ENCODE measurements around the gene CDC20. TPM values are rescaled to one million over a fixed set of nuclear protein-coding genes. Genes with fewer than 3 reads are reported as not detected.

CDC20 gene
- total RNA-seq, 6 donors from 2014 or later = 2.1 to 8.4 (median 2.9) TPM; not detected in 1

DNA sequence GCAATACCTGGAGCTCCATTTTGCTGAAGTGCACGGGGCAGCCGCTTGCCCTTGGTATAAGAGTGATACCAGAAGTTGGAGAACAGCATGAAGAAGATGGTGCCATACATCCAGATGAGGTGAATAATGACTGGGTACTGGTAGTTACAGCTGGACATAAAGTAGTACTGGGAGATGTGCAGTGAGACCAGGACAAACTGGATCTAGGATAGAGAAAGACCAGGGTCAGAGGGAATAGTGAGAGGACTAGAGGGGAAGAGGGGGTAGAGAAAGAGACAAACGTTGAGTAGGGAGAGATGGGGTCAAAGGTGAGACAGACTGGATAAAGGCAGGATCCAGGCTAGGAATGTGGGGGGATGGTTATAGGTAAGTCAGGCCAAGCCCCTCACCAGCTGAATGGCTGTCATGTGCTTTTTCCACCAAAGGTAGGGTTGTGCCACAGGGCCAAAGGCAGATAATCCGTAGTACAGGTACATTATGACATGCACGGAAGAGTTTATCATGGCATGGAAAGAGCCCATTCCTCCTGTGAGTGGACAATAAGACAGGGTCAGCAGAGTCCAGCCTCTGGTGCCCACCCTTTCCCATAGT lies 5.2 kb downstream of the CDC20 start:
- ATAC-seq (ENCODE audit: low FRiP score in 2 of 2) (no peak), DNase-seq (no peak)
- 85 to 87% methylated on average over 5 of the region's 5 CpGs for WGBS, 2 donors
- TF ChIP-seq EP300 (IDR thresholded peaks at IDR 0.05) (no peak), POLR2AphosphoS5 (IDR thresholded peaks at IDR 0.05) (no peak), POLR2A (IDR thresholded peaks at IDR 0.05) (no peak)
- TF ChIP-seq, protein P1, sequence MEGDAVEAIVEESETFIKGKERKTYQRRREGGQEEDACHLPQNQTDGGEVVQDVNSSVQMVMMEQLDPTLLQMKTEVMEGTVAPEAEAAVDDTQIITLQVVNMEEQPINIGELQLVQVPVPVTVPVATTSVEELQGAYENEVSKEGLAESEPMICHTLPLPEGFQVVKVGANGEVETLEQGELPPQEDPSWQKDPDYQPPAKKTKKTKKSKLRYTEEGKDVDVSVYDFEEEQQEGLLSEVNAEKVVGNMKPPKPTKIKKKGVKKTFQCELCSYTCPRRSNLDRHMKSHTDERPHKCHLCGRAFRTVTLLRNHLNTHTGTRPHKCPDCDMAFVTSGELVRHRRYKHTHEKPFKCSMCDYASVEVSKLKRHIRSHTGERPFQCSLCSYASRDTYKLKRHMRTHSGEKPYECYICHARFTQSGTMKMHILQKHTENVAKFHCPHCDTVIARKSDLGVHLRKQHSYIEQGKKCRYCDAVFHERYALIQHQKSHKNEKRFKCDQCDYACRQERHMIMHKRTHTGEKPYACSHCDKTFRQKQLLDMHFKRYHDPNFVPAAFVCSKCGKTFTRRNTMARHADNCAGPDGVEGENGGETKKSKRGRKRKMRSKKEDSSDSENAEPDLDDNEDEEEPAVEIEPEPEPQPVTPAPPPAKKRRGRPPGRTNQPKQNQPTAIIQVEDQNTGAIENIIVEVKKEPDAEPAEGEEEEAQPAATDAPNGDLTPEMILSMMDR (IDR thresholded peaks at IDR 0.05) = no peak
- Histone ChIP-seq H3K4me3 (no peak overlapping the region), H3K4me1 (peaks cover 28 to 40% (median 32%) of the 10 kb centered on the region in 4 donors), H3K27ac (no peak overlapping the region), H3K36me3 (peaks cover 15 to 57% (median 45%) of the 10 kb centered on the region in 4 donors), H3K9me3 (no peaks in the 10 kb centered on the region), H3K27me3 (no peaks in the 10 kb centered on the region)

DNA sequence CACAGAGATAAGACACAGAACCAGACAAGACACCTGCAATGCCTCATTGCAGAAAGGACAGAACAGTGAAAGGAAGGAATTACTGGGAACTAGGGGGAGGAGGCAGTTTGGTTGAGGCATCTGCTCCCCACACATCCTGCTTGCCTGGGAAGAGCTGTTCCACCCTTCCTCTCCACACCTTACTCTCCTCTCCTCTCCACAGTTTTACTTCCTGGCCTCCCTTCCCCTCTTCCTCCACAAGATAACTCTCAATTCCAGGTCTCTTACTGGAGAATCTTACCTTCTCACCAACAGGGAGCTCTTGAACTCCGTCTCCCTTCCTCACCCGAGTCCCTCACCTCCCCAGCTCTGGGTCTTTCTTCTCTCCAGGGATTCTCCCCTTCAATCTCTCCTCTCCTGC lies 6.9 kb downstream of the CDC20 start:
- Histone ChIP-seq H3K9me3 (no peaks in the 10 kb centered on the region), H3K27me3 (no peaks in the 10 kb centered on the region), H3K4me1 (peaks cover 25 to 41% (median 31%) of the 10 kb centered on the region in 4 donors), H3K4me3 (peak overlapping the region in 2 of 4 donors; percentile 82 to 90), H3K36me3 (peaks cover 15 to 49% (median 42%) of the 10 kb centered on the region in 4 donors), H3K27ac (peak overlapping the region; percentile 93 to 98 (median 98))
- no peak for ATAC-seq (ENCODE audit: low FRiP score in 2 of 2)
- DNase-seq = no peak
- WGBS, 2 donors = 67 to 79% methylated on average over 2 of the region's 2 CpGs
- TF ChIP-seq EP300 (IDR thresholded peaks at IDR 0.05) (no peak), POLR2A (IDR thresholded peaks at IDR 0.05) (no peak)

DNA sequence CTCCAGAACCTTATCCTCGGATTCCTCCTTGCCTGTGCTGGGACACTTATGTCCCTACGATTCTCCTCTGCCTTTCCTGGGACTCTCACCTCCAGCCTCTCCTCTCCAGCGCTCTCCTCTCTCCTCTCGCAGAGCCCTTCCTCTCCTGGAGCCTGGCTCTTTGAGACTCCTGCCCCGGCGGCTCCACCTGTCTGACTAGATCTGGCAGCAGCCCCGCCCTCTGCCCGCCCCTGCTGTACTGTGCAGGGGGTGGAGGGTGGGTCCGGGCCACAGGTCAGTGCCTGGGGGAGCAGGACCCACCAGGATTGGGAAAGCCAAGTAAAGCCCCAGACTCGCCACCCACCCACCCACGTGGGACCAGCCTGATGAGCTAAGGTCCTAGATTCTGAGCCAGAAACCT lies 7.4 kb downstream of the CDC20 start:
- TF ChIP-seq POLR2AphosphoS5 (IDR thresholded peaks at IDR 0.05) = peak in 1 of 2 donors; percentile 57
- TF ChIP-seq EP300 (IDR thresholded peaks at IDR 0.05) = no peak
- peak in 1 of 4 donors; percentile 47 for TF ChIP-seq POLR2A (IDR thresholded peaks at IDR 0.05)
- DNase-seq (peak; percentile 83 to 87), ATAC-seq (ENCODE audit: low FRiP score in 2 of 2) (peak in 1 of 2 donors; percentile 8)
- peak overlapping the region in 3 of 4 donors; percentile 82 to 90 (median 88) for H3K4me3 ChIP-seq
- 54 to 67% methylated on average over 9 to 11 of the region's 11 CpGs for WGBS, 2 donors
- H3K9me3 ChIP-seq = no peaks in the 10 kb centered on the region
- H3K27me3 ChIP-seq = no peaks in the 10 kb centered on the region
- H3K4me1 ChIP-seq = peaks cover 25 to 41% (median 31%) of the 10 kb centered on the region in 4 donors
- peak overlapping the region; percentile 93 to 98 (median 98) for H3K27ac ChIP-seq
- H3K36me3 ChIP-seq = peaks cover 15 to 44% (median 37%) of the 10 kb centered on the region in 4 donors

DNA sequence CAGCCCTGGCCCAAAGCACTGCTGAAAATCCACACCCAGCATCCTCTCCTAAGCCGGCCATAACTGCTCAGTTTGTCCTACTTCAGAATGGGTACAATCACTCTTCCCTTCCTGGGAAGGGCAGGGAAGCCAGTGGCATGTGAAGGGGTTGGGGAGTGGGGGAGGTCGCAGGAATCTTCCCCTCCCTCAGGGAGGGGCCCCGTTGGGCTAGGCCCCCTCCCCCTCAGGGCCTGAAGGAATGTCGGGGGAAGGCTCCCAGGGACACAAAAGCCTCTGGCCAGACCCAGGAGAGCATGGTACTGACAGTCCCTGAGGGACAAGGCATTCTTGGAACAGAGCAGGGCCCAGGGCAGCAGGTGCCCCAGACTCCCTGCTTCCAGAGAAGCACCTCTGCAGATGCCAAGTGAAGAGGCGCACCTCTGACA lies 7.8 kb downstream of the CDC20 start:
- Histone ChIP-seq H3K27ac (peak overlapping the region; percentile 93 to 98 (median 98)), H3K27me3 (no peaks in the 10 kb centered on the region), H3K4me3 (peak overlapping the region; percentile 68 to 90 (median 85)), H3K4me1 (peaks cover 25 to 41% (median 31%) of the 10 kb centered on the region in 4 donors), H3K9me3 (no peaks in the 10 kb centered on the region), H3K36me3 (peaks cover 15 to 40% (median 34%) of the 10 kb centered on the region in 4 donors)
- WGBS, 2 donors = 28% methylated on average over 5 of the region's 5 CpGs; no CpG with 5 or more reads in 1 of the 2 donors
- ATAC-seq (ENCODE audit: low FRiP score in 2 of 2) (no peak), DNase-seq (no peak)
- TF ChIP-seq POLR2AphosphoS5 (IDR thresholded peaks at IDR 0.05) (peak in 1 of 2 donors; percentile 2), EP300 (IDR thresholded peaks at IDR 0.05) (no peak), POLR2A (IDR thresholded peaks at IDR 0.05) (no peak)
- TF ChIP-seq, protein P1 (IDR thresholded peaks at IDR 0.05) = no peak

DNA sequence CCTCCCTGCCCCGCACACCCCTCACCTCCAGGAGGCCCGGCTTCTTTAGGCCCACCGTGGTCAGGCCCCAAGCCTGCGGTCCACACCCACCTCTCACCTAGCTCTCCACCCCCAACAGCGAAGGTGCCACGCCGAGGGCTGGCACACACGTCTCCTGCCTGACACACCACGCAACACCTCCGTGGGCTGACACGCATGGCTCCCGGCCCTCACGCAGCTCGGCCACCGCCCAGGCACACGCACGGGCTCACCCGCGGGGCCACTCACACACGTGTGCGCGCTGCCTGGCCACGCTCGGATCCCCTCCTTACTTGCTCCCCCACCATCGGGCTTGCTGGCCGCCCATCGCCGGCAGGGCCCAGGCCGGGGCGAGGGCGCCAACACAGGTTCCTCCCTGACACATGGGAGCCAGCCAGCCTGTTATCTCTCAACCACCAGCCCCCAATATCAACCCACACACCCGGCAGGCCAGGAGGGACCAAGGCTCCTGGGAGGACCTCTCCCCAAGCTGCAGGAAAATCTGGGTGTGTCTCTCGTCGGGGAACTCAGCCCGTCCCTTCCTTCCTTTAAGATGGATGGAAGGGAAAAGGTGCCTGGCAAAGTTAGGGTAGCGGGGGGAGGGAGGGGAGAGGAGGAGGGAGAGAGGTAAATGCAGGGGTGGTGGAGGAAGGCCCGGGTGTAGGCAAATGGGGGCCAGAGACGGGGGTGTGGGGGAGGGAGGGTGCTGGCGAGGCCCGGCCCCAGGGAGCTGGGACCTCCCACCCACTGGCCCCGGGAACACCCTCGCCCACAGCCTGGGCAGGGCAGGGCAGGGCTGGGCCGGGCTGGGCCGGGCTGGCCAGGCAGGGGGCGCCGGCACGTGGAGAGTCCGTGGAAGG lies 8.5 kb downstream of the CDC20 start:
- Histone ChIP-seq H3K4me3 (peak overlapping the region; percentile 68 to 90 (median 85)), H3K27me3 (no peaks in the 10 kb centered on the region), H3K4me1 (peaks cover 25 to 41% (median 31%) of the 10 kb centered on the region in 4 donors), H3K9me3 (no peaks in the 10 kb centered on the region), H3K27ac (peak overlapping the region; percentile 93 to 98 (median 98)), H3K36me3 (peaks cover 15 to 33% (median 28%) of the 10 kb centered on the region in 4 donors)
- WGBS, 2 donors = 0% methylated on average over 17 to 37 of the region's 48 CpGs
- DNase-seq = peak; percentile 30 to 88
- peak; percentile 78 to 81 for ATAC-seq (ENCODE audit: low FRiP score in 2 of 2)
- TF ChIP-seq EP300 (IDR thresholded peaks at IDR 0.05) = no peak
- peak in 1 of 4 donors; percentile 6 for TF ChIP-seq POLR2A (IDR thresholded peaks at IDR 0.05)
- TF ChIP-seq, protein P1 (IDR thresholded peaks at IDR 0.05) = no peak
- no peak for TF ChIP-seq POLR2AphosphoS5 (IDR thresholded peaks at IDR 0.05)

Data from upper lobe of left lung (tissue), 6 donors.